ENCODE results near the gene SLX4.
"Not testable (repeated sequence)": the region's sequence is repeated elsewhere in the genome, so short reads cannot be mapped to it uniquely, and the experiment has no call there.

The SLX4 gene

DNA sequence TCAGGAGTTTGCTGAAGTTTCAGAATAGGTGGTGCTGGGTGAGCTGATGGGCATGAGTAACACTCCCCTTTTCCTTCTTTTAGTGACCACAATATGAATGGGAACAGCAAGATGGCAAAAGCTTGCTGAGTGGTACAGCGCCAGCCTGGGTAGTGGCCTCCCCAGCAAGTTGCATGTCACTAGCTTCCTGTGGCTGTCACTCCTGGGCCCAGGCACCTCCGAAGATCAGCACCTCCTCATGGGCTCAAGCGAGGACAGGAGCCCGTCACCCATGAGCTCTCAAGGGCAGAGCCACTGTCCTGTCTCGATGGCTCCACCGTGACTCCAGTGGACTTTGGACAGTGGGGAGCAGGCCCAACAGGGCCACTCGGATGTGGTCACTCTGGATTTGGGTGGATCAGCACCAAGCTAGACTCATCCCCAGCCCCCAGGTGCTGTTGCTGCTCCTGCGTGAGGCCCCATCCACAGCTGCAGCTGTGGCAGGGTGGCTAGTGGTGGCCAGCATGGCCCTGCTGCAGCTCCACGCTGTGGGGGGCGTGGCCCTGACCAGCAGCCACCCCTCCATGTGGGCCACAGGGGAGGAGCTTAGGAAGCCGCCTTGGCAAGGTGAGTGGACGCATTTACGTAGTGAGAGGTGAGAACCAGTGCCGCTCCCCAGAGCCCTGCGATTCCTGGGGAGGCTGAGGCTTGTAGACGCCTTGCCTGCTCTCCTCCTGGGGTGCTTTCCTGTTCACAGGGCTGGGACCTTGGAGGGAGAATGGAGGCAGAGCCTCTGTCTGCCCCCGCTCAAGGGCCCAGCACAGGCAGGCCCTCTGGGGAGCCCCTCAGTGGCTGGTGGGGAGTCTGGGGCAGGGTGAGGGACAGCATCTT is 29.5 kb upstream of the SLX4 start:
- no peak for FAIRE-seq

DNA sequence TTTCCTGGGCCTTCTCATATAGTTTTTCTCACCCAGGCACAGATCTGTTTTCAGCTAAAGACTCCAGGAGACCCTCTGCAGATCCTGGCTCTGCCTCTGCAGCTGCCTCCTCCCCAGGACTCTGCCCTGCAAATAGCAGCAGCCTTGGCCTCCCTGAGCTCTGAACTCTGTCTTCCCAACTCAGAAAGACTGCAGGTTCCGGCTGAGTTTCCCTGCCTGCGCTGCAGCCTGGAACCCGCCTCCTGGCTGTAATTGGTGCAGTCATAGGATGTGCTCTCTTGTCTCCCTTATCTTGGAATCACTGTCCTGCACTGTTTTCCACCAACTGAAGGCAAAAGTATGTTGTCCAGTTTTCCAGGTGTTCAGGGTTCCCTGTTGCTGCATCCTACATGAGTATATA is 28.8 kb upstream of the SLX4 start:
- FAIRE-seq = no peak

GRCh38 chr16:3638916-3639644 is 27.7 kb upstream of the SLX4 start:
- no peak for FAIRE-seq

DNA sequence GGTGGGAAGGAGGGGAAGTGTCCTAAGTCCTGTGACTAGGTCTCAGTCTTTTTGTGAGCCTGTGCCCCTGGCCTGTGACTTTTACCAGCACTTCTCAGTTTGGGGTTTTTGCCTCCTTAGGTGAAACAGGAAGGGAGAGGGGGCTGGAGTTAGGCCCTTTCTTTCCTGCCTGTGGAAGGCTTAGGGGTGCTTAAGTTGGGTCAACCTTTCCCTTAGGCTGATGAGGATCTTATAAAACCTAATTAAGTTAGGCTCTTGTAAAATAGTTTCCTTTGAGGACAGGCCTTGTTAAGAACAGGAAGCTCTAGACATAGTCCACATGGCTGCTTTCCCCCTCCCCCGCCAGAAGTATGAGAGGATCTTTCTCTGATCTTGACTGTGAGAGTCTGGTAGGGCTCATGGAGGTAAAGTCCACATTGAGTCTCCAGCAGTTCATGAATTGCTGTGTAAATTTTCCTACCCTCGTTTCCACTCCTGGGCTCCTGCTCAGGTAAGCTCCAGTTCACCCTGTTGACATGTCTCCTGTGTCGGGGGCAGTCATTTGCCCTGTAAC is 26.0 kb upstream of the SLX4 start:
- FAIRE-seq = no peak

GRCh38 chr16:3625911-3626732 is 14.7 kb upstream of the SLX4 start:
- FAIRE-seq = peak; percentile 79

DNA sequence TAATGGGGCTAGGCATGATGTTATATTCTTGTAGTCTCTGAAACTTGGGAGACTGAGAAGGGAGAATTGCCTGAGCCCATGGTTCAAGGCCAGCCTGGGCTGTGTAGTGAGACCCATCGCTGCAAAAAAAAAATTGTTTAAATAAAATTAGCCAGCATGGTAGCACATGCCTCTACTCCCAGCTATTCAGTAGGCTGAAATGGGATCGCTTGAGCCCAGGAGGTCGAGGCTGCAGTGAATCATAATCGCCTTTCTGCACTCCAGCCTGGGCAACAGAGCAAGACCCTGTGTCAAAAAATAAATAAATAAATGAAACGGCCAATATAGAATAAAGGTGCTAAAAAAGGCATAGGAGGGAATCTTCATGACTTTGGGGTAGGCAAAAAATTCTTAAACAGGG is 13.9 kb upstream of the SLX4 start:
- FAIRE-seq = no peak

GRCh38 chr16:3623642-3624041 is 12.2 kb upstream of the SLX4 start:
- FAIRE-seq = no peak

DNA sequence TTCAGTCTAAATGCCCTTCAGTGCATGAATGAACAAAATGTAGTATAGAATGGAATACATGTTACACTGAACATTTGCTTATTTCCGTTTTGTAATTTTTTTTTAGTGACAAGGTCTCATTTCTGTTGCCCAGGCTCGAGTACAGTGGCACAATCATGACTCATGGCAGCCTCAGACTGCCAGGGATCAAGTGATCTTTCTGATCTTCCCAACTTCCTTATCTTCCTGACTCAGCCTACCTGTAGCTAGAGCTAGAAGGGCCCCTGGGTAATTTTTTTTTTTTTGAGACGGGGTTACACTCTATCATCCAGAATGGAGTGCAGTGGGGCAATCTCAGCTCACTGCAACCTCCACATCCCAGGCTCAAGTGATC is 7.3 kb upstream of the SLX4 start:
- no peak for FAIRE-seq

DNA sequence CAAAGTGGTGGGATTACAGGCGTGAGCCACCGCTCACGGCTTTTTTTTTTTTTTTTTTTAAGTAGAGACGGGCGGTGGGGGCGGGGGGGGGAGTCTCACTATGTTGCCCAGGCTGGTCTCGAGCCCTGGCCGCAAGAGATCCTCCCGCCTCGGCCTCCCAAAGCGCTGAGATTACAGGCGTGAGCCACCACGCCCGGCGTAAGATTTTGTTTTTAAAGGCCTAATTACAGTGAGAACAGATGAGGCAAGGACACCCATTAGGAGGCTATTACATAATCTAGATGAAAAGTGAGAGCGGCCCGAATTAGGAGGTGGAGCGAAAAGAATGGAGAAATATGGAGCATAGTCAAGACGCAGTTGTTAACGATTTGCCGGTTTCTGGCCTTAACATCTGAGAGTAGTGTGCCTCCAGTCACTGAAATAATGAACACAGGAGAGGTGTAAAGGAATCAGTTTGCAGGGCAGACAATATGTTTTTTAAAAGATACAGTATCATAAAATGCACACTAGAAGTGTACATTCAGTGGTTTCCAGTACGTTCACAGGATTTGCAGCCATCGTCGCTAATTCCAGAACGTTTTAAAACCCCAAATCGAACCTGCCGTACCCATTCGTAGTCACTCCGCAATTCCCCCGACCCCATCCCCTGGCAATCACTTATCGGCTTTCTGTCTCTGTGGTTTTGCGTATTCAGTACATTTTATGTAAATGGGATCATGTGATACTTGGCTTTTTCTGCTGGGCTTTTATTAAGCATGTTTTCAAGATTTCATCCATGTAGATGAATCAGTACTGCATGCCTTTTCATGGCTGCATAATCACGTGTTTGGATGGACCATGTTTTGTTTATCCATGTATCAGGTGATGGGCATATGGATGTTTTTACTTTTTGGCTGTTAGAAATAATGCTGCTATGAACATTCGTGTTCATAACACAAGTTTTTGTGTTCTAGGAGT is 1.4 kb upstream of the SLX4 start:
- no peak for FAIRE-seq

GRCh38 chr16:3610698-3611145 is 684 bp downstream of the SLX4 start:
- no peak for FAIRE-seq

DNA sequence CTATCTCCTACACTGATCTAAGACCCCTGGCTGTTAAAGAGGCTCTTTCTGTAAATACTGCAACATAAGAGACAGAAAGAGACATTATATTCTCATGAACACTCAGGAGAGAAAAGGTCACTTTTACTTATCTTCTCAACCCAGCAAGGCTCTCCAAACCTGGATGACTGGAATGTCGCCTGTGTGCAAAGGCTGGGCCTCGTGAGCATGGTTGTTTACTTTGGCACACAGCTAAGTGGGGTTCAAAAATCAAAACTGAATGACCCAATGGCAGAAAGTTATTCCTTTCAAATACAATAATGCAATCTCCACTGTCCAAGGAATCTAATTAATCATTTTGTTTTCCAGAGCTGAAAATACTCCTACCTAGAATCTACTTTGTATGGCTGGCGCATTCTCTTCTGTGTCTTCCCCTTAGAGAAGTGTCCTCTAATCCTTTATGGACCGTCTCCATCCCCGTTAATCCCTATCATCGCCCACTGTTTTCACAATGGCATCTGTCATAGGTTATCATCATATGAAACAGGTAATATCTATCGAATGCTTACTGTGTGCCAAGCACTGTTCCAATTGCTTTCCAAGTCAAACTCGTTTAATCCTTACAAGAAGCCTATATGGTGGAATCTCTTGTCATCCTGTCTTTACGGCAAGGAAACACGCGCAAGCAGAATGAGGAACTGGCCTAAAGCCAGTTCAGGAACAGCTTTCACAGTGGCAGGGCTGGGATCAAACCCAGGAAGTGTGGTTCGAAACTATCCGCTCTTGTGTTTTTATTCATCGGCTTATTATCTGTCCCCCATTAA is 1.3 kb downstream of the SLX4 start:
- FAIRE-seq = no peak

- not testable (repeated sequence) for FAIRE-seq
Measured at GRCh38 chr16:3608976-3609375, 2.4 kb downstream of the SLX4 start.

DNA sequence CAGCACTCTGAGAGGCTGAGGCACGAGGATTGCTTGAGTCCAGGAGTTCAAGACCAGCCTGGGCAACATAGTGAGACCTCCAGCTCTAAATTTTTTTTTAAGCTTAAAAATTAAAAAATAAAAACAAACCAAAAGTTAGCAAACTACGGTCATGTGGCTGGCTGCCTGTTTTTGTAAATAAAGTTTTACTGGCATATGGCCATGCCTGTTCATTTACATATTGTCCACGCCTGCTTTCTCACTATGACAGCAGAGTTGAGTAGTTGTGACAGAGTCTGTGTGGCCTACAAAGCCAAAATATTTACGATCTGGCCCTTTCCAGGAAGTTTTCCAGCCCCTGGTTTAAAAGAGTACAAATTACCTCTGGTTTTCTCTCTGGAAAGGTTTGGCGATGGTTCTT is 3.3 kb downstream of the SLX4 start:
- FAIRE-seq = no peak

GRCh38 chr16:3607634-3608033 is 3.8 kb downstream of the SLX4 start:
- no peak for FAIRE-seq

- FAIRE-seq = no peak
Measured at GRCh38 chr16:3607161-3607560, 4.2 kb downstream of the SLX4 start.

DNA sequence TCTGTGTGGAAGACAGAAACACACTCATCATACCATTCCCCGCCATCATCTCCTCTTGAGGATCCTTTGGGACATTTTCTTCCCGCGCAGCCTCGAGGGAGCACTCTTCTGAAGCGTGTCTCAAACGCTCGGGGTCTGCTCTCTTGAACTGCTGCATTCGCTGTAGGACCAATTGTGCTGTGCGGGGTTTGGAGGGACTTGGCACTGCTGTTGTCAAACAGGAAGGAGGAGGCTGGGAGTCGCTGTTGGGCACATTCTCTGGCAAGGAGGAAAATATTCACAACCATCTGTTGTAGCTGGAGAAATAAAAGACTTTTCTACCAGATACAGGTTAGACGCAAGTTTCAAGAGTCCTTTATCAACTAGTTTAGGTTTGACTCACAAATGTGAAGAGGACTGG is 5.0 kb downstream of the SLX4 start:
- FAIRE-seq = no peak

GRCh38 chr16:3602320-3602653 is 9.1 kb downstream of the SLX4 start:
- FAIRE-seq = no peak

DNA sequence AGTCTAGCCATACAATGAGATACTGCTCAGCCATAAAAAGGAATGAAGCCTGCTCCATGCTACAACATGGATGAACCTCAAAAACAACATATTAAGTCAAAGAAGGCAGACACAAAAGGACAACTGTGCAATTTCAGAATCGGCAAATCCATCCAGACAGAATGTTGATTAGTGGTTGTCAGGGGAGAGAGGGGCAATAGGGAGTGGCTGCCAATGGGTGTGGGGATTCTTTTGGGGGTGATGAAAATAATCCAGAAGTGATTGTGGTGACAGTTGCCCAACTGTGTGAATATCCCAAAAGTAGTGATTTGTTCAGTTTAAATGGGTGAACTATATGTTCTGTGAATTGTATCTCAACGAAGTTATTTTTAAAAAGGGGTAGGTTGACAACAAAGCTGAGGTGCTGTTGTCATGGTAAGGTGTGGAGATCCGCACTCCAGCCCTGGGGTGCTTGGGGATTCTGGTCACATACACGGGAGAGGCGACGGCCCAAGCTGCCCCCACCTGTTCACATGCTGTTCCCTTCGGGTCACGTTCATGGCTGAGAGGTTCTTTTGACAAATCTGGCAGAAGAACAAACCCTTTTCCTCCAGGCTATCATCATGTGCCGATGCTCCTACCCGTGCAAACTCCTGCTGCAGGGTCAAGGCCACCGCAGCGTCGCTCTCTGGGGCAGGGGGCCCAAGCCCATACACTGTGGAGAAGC is 9.6 kb downstream of the SLX4 start:
- FAIRE-seq = no peak

GRCh38 chr16:3599922-3600321 is 11.5 kb downstream of the SLX4 start:
- FAIRE-seq = no peak

DNA sequence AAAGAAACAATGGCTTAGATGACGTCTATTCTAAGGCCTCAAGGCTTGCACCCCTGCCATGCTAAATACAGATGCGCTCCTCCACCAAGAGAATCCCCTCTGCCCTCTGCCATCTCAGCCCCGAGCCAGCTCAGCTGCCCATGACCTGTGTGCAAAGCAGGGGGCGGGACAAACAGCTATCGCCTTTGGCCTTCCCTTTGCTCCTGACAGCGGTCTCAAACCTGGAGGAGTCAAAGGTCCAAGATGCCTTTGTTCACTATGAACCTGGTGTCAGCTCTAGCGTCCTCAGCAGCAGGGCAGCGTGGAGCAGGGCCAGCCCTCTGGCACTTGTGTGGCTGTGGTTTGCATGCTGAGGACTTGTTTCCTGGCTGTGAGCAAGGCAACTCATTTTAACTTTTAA is 12.3 kb downstream of the SLX4 start:
- no peak for FAIRE-seq

- no peak for FAIRE-seq
Measured at GRCh38 chr16:3598236-3598635, 13.2 kb downstream of the SLX4 start.

Data from TTC549 (cell line).